HUES48 (cell line): ENCODE measurements around the gene PRSS38.

Experiments used
- H3K27ac ChIP-seq: one replicate; pipeline ENCODE4 v1.7.0; 2013; ENCODE audit warnings: low read depth, low read length, inconsistent platforms
- H3K27me3 ChIP-seq: 2 replicates; pipeline ENCODE4 v1.6.1; 2013; ENCODE audit warnings: mild to moderate bottlenecking, low read length; ENCODE audit not compliant: control insufficient read depth, insufficient read depth
- H3K36me3 ChIP-seq: 2 replicates; pipeline ENCODE4 v1.6.1; 2013; ENCODE audit warnings: low read length; ENCODE audit not compliant: control insufficient read depth, insufficient read depth
- H3K4me1 ChIP-seq: 2 replicates; pipeline ENCODE4 v1.6.1; 2013; ENCODE audit warnings: mild to moderate bottlenecking, low read length; ENCODE audit not compliant: control insufficient read depth, insufficient read depth
- H3K4me3 ChIP-seq: 2 replicates; pipeline ENCODE4 v1.5.1; 2013; ENCODE audit warnings: mild to moderate bottlenecking, low read depth, low read length
- H3K9ac ChIP-seq: 2 replicates; pipeline ENCODE4 v1.6.1; 2013; ENCODE audit warnings: mild to moderate bottlenecking, low read depth, low read length, moderate library complexity
- H3K9me3 ChIP-seq: 2 replicates; pipeline ENCODE4 v1.6.1; 2013; ENCODE audit warnings: low read length; ENCODE audit not compliant: control insufficient read depth, insufficient read depth

PRSS38 gene

GRCh38 chr1:227796359-227796915 lies 19.0 kb upstream of the PRSS38 start:
- H3K9ac ChIP-seq: no peak overlapping the region
- peaks cover 15% of the 10 kb centered on the region for H3K4me1 ChIP-seq
- H3K4me3 ChIP-seq: no peak overlapping the region
- H3K36me3 ChIP-seq: no peaks in the 10 kb centered on the region
- H3K27me3 ChIP-seq: no peaks in the 10 kb centered on the region; the same call in 1 of the 2 replicates
- H3K9me3 ChIP-seq: no peaks in the 10 kb centered on the region
- no peak overlapping the region for H3K27ac ChIP-seq

DNA sequence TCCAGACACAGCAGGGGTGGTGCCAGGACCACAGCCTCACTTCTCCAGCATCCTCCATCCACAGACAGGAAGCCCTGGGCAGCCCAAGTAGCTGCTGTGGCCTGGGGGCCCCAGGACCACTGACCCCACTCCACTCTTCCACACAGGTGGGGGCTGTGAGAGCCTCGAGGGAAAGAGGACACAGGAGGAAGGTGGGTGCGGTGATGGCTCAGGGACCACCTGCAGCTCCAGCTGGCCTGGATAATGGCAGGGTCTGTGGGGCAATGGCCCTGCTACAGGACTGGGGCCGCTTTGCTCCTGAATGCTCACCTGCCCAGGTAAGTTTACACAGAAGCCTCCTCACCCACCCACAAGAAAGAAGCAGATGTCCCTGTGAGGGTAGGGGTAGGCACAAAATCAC lies 18.3 kb upstream of the PRSS38 start:
- Histone ChIP-seq H3K4me1 (peaks cover 15% of the 10 kb centered on the region), H3K36me3 (no peaks in the 10 kb centered on the region), H3K9me3 (no peaks in the 10 kb centered on the region), H3K9ac (no peak overlapping the region), H3K4me3 (no peak overlapping the region), H3K27me3 (no peaks in the 10 kb centered on the region; the same call in 1 of the 2 replicates), H3K27ac (no peak overlapping the region)

DNA sequence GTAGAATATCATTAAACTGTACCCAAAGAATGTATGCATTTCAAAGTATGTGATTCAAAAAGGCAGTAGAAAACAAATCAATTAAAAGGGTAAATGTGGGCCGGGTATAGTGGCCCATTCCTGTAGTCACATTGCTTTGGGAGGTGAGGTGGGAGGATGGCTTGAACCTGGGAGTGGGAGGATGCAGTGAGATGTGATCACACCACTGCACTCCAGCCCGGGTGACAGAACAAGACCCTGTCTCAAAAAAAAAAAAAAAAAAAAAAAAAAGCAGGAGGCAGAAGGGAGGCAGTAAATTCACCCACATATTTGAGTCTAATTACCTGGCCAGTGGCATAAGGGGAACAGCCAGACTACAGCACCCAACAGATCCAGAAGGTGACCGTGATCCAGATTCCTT lies 17.9 kb upstream of the PRSS38 start:
- Histone ChIP-seq H3K4me3 (no peak overlapping the region), H3K27ac (no peak overlapping the region), H3K4me1 (peaks cover 15% of the 10 kb centered on the region), H3K27me3 (no peaks in the 10 kb centered on the region; the same call in 1 of the 2 replicates), H3K9me3 (no peaks in the 10 kb centered on the region), H3K36me3 (no peaks in the 10 kb centered on the region), H3K9ac (no peak overlapping the region)

DNA sequence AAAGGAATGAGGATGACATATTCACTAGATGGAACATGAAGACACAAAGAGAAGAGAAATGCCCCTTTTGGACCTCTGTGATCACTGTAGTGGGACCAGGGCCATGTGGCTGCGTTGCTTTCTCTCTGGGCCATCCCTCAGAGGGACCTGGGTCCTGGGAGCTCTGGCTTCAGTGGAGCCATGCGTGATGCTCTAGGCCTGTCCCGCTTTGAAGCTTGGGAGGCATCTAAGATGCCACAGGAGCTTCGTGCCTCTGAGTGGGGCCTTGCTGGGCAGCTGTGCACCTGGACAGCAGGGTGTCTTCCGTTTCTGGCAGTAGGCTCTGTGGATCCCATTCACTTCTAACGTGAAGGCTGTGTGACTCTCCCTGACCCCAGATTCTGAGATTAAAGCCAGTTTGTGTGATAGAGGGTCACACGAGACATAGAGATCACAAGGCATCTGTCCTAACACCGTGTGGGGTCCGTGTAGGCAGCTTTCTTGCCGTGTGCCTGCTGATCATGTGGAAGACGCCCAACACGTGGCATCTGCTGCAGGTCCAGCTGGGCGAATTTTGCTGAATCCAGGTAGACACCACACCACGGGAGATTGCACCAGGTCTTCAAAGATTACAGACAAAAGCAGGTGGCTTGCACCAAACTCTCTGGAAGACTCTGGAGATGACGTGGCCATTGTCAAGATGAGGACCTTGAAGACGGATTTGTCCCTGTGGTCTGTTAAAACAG lies 17.2 kb upstream of the PRSS38 start:
- H3K9me3 ChIP-seq: no peaks in the 10 kb centered on the region
- H3K4me1 ChIP-seq: peaks cover 15% of the 10 kb centered on the region
- no peak overlapping the region for H3K27ac ChIP-seq
- no peak overlapping the region for H3K4me3 ChIP-seq
- no peaks in the 10 kb centered on the region; the same call in 1 of the 2 replicates for H3K27me3 ChIP-seq
- H3K9ac ChIP-seq: no peak overlapping the region
- H3K36me3 ChIP-seq: no peaks in the 10 kb centered on the region

DNA sequence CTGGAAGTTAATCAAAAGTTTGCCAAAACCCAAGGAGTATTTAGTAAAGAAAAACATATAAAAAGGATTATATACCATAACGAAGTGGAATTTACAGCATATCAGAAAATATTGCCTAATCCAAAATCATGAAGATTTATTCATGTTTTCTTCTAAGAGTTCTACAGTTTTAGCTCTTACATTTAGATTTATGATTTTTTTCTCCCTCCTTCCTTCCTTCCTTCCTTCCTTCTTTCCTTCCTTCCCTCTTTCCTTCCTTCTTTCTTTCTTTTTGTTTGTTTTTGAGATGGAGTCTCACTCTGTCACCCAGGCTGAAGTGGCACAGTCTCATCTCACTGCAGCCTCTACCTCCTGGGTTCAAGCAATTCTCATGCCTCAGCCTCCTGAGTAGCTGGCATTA lies 15.7 kb upstream of the PRSS38 start:
- H3K27ac ChIP-seq: no peak overlapping the region
- no peaks in the 10 kb centered on the region for H3K36me3 ChIP-seq

DNA sequence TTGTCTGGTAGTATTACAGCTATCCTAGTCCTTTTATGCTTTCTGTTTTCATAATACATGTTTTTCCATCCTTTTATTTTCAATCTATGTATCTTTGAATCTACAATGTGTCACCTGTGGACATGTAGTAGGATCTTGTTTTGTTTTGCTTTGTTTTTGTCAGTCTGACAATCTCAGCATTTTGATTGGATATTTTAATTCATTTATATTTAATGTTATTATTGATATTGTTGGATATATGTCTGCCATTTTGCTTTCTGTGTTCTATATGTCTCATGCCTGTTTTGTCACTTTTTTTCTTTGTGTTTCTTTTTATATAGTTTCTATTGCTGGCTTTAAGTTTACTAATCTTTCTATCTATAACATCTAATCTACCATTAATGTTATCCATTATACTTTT lies 11.5 kb upstream of the PRSS38 start:
- H3K9ac ChIP-seq: no peak overlapping the region
- no peaks in the 10 kb centered on the region for H3K27me3 ChIP-seq
- H3K4me3 ChIP-seq: no peak overlapping the region
- H3K36me3 ChIP-seq: no peaks in the 10 kb centered on the region
- no peaks in the 10 kb centered on the region for H3K4me1 ChIP-seq
- no peak overlapping the region for H3K27ac ChIP-seq
- H3K9me3 ChIP-seq: no peaks in the 10 kb centered on the region

More for the DNA sequence above, 15.7 kb upstream of the PRSS38 start:
- no peaks in the 10 kb centered on the region for H3K9me3 ChIP-seq
- no peaks in the 10 kb centered on the region; the same call in 1 of the 2 replicates for H3K27me3 ChIP-seq
- H3K4me1 ChIP-seq: peaks cover 1% of the 10 kb centered on the region; the same call in 1 of the 2 replicates
- H3K4me3 ChIP-seq: no peak overlapping the region
- H3K9ac ChIP-seq: no peak overlapping the region

DNA sequence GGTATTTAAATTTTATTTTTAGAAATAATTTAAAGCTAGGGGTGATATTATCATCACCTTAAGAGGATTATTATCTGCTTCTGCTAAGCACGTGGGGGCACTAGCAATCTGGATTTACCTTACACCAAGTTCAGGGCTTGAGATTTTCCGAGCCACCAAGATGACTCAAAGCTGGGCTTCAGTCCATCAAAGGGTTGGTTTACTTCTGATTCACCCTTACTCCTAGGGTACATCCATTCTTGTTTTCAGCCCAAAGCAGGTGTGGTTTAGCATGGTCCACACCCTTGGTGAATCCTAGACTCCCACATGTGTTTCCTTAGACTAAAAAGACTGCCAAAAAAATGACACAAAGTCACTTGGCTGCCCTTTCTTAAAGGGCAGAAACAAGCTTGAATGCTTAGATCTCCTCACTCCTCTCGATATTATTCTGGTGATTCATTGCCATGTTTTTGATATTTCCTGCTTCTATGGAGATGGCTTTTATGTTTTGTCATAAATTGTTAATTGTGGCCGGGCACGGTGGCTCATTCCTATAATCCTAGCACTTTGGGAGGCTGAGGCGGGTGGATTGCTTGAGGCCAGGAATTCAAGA lies 9.8 kb upstream of the PRSS38 start:
- H3K4me3 ChIP-seq: no peak overlapping the region
- no peaks in the 10 kb centered on the region for H3K9me3 ChIP-seq
- no peaks in the 10 kb centered on the region for H3K36me3 ChIP-seq
- no peak overlapping the region for H3K27ac ChIP-seq
- no peaks in the 10 kb centered on the region for H3K27me3 ChIP-seq
- no peak overlapping the region for H3K9ac ChIP-seq
- H3K4me1 ChIP-seq: no peaks in the 10 kb centered on the region

DNA sequence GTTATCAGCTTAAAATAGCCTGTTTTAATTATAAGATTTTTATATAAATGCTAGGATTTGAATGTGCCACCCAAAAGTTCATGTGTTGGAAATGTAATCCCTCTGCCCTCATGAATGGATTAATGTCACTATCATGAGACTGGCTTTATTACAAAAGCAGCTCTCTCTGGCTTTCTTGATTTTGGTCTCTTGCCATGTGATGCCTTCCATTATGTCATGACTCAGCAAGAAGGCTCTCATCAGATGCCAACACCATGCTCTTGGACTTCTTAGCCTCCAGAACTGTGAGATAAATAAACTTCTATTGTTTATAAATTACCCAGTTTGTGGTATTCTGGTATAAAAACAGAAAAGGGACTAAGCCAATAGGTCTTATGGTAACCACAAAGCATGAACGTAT lies 6.9 kb upstream of the PRSS38 start:
- H3K9me3 ChIP-seq: peaks cover 16% of the 10 kb centered on the region
- no peak overlapping the region for H3K9ac ChIP-seq
- no peaks in the 10 kb centered on the region for H3K27me3 ChIP-seq
- no peak overlapping the region for H3K4me3 ChIP-seq
- no peak overlapping the region for H3K27ac ChIP-seq
- no peaks in the 10 kb centered on the region for H3K4me1 ChIP-seq
- H3K36me3 ChIP-seq: no peaks in the 10 kb centered on the region

DNA sequence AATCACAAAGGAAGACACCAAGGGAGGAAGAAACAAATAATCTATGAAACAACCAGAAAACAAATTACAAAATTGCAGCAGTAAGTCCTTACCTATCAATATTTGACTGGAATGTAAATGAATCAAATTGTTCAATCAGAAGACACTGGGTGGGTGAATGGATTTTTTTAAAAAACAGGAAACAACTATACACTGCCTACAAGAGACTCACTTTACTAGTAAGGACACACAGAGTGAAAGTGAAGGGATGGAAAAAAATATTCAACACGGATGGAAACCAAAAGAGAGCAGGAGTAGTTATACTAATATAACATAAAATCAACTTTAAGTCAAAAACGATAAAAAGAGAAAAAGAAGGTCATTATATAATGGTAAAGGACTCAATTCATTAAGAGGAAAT lies 6.4 kb upstream of the PRSS38 start:
- Histone ChIP-seq H3K9me3 (peaks cover 21% of the 10 kb centered on the region), H3K4me3 (no peak overlapping the region), H3K4me1 (no peaks in the 10 kb centered on the region), H3K9ac (no peak overlapping the region), H3K27me3 (no peaks in the 10 kb centered on the region), H3K27ac (no peak overlapping the region), H3K36me3 (no peaks in the 10 kb centered on the region)

DNA sequence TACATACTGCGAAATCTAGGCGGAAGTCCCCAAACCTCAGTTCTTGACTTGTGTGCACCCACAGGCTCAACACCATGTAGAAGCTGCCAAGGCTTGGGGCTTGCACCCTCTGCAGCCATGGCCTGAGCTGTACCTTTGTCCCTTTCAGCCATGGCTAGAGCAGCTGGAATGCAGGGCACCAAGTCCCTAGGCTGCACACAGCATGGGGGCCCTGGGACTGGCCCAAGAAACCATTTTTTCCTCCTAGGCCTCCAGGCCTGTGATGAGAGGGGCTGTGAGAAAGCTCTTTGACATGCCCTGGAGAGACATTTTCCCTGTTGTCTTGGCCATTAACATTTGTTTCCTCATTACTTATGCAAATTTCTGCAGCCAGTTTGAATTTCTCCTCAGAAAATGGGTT lies 1.5 kb upstream of the PRSS38 start:
- Histone ChIP-seq H3K9ac (no peak overlapping the region), H3K27ac (no peak overlapping the region), H3K36me3 (no peaks in the 10 kb centered on the region), H3K4me1 (no peaks in the 10 kb centered on the region), H3K4me3 (no peak overlapping the region), H3K27me3 (no peaks in the 10 kb centered on the region), H3K9me3 (peaks cover 47% of the 10 kb centered on the region)

- Histone ChIP-seq H3K4me1 (no peaks in the 10 kb centered on the region), H3K27ac (no peak overlapping the region), H3K4me3 (no peak overlapping the region), H3K36me3 (no peaks in the 10 kb centered on the region), H3K9ac (no peak overlapping the region), H3K9me3 (peaks cover 42% of the 10 kb centered on the region), H3K27me3 (no peaks in the 10 kb centered on the region)
Observed at GRCh38 chr1:227816750-227817446, 1.4 kb downstream of the PRSS38 start.
